Nephron progenitor cell (in vitro differentiated cells): ENCODE results near the gene BRPF1.

Experiments used
- DNase-seq: peaks from one replicate; pipeline ENCODE4 v3.0.0; 2021
- H3K27ac Mint-ChIP-seq: 2 replicates; pipeline ENCODE4 v1.8.0; 2021; ENCODE audit warnings: mild to moderate bottlenecking, moderate library complexity, mixed read lengths
- H3K27me3 Mint-ChIP-seq: 2 replicates; pipeline ENCODE4 v1.8.0; 2021; ENCODE audit warnings: mild to moderate bottlenecking, low read depth, mixed read lengths; ENCODE audit not compliant: poor library complexity
- H3K36me3 Mint-ChIP-seq: 2 replicates; pipeline ENCODE4 v1.8.0; 2021; ENCODE audit warnings: low read depth, mixed read lengths
- H3K4me1 Mint-ChIP-seq: 2 replicates; pipeline ENCODE4 v1.8.0; 2021; ENCODE audit warnings: mixed read lengths
- H3K4me3 Mint-ChIP-seq: 2 replicates; pipeline ENCODE4 v1.8.0; 2021; ENCODE audit warnings: mild to moderate bottlenecking, moderate library complexity, mixed read lengths
- H3K9me3 Mint-ChIP-seq: 2 replicates; pipeline ENCODE4 v1.8.0; 2021; ENCODE audit warnings: mild to moderate bottlenecking, moderate library complexity, mixed read lengths
- TF ChIP-seq, protein P1 (sequence below): fragments of 200-600 bp; sonication (generic); IDR thresholded peaks from 2 replicates; pipeline ENCODE4 v1.5.0; 2021; ENCODE audit warnings: antibody characterized with exemption

The BRPF1 gene

GRCh38 chr3:9686703-9687102 lies 44.8 kb upstream of the BRPF1 start:
- no peak overlapping the region for H3K27ac Mint-ChIP-seq
- H3K36me3 Mint-ChIP-seq = peaks cover 34% of the 10 kb centered on the region
- no peaks in the 10 kb centered on the region for H3K4me1 Mint-ChIP-seq
- H3K9me3 Mint-ChIP-seq = no peaks in the 10 kb centered on the region
- H3K27me3 Mint-ChIP-seq = no peaks in the 10 kb centered on the region
- no peak for DNase-seq
- H3K4me3 Mint-ChIP-seq = no peak overlapping the region
- TF ChIP-seq, protein P1, sequence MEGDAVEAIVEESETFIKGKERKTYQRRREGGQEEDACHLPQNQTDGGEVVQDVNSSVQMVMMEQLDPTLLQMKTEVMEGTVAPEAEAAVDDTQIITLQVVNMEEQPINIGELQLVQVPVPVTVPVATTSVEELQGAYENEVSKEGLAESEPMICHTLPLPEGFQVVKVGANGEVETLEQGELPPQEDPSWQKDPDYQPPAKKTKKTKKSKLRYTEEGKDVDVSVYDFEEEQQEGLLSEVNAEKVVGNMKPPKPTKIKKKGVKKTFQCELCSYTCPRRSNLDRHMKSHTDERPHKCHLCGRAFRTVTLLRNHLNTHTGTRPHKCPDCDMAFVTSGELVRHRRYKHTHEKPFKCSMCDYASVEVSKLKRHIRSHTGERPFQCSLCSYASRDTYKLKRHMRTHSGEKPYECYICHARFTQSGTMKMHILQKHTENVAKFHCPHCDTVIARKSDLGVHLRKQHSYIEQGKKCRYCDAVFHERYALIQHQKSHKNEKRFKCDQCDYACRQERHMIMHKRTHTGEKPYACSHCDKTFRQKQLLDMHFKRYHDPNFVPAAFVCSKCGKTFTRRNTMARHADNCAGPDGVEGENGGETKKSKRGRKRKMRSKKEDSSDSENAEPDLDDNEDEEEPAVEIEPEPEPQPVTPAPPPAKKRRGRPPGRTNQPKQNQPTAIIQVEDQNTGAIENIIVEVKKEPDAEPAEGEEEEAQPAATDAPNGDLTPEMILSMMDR = no peak

DNA sequence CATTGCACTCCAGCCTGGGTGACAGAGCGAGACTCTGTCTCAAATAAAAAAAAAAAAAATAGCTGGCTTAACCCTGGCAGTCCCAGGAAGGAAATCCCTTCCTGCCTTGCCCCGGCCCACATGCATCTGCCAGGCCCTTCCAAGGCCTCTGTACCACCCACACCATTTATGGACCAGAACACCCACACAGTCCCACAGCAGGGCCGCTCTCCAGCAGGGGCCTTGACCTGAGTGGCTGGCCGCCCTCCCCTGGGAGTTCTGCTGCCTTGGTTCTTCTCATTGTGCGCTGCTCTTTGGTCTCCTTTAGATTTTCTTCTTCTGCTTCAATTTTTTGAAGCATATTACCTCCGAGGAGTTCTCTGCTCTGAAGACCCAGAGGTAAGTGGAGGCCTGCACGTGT lies 44.0 kb upstream of the BRPF1 start:
- no peak overlapping the region for H3K4me3 Mint-ChIP-seq
- peaks cover 34% of the 10 kb centered on the region for H3K36me3 Mint-ChIP-seq
- no peaks in the 10 kb centered on the region for H3K27me3 Mint-ChIP-seq
- H3K4me1 Mint-ChIP-seq = no peaks in the 10 kb centered on the region
- DNase-seq = no peak
- H3K9me3 Mint-ChIP-seq = no peaks in the 10 kb centered on the region
- TF ChIP-seq, protein P1 = no peak
- no peak overlapping the region for H3K27ac Mint-ChIP-seq

GRCh38 chr3:9688961-9689360 lies 42.6 kb upstream of the BRPF1 start:
- no peak overlapping the region for H3K27ac Mint-ChIP-seq
- no peak for DNase-seq
- no peak overlapping the region for H3K4me3 Mint-ChIP-seq
- TF ChIP-seq, protein P1 = no peak
- H3K9me3 Mint-ChIP-seq = no peaks in the 10 kb centered on the region
- peaks cover 44% of the 10 kb centered on the region for H3K36me3 Mint-ChIP-seq
- no peaks in the 10 kb centered on the region for H3K27me3 Mint-ChIP-seq
- no peaks in the 10 kb centered on the region for H3K4me1 Mint-ChIP-seq

- no peak overlapping the region for H3K4me3 Mint-ChIP-seq
- H3K4me1 Mint-ChIP-seq = no peaks in the 10 kb centered on the region
- no peak overlapping the region for H3K27ac Mint-ChIP-seq
- H3K27me3 Mint-ChIP-seq = no peaks in the 10 kb centered on the region
- peaks cover 36% of the 10 kb centered on the region for H3K36me3 Mint-ChIP-seq
- TF ChIP-seq, protein P1 = no peak
- H3K9me3 Mint-ChIP-seq = no peaks in the 10 kb centered on the region
- DNase-seq = no peak
These were observed 41.8 kb upstream of the BRPF1 start for GRCh38 chr3:9689757-9690156.

DNA sequence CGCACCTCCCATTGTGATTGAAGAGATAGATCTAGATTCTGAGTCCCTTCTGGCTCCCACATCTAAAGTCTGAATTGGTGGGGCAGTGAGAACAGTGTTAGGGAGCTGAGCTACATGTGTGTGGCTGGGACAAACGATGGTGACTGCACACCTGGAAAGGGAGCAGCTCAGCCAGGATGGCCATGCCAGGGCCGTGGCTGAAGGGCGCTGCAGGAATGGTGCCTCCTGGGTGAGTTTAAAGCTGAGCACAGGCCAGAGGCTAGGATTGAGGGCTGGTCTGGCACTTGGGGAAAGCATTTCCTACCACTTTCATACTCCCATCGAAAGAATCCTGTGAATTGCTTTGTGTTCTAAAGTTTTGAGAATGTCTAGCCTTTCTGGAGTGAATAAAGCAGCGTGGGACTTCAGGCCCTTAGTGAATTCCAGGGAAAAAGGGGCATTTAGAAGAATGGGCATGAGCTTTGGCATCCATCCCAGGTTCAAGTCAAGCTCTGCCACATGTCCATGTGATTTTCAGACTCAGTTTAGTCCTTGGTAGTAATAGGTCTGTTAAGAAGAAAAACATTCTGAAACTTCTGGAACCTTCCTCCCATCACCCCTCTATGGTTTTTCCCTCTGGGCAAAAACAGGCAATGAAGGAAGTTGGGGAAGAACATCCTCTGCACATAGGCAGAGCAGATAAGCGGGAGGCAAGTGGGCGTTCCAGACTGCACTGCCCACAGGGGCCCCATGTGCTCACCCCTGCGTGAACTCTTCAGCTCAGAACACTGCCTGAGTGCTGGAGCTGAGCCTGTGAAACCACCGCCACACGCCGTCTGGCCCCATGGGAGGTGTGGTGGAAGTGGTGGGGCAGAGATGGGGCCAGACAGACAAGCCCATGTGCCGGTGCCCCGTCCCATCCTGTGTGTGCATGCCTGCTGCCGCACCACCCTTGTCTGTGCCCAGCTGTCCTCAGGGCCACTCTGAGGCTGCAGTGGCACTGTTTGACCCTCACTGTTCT lies 40.8 kb upstream of the BRPF1 start:
- DNase-seq = no peak
- peaks cover 8% of the 10 kb centered on the region for H3K4me1 Mint-ChIP-seq
- no peaks in the 10 kb centered on the region for H3K27me3 Mint-ChIP-seq
- H3K9me3 Mint-ChIP-seq = no peaks in the 10 kb centered on the region
- H3K4me3 Mint-ChIP-seq = no peak overlapping the region
- TF ChIP-seq, protein P1 = no peak
- H3K27ac Mint-ChIP-seq = peak overlapping the region; percentile 87
- H3K36me3 Mint-ChIP-seq = peaks cover 28% of the 10 kb centered on the region

GRCh38 chr3:9691636-9692035 lies 39.9 kb upstream of the BRPF1 start:
- no peaks in the 10 kb centered on the region for H3K9me3 Mint-ChIP-seq
- no peak overlapping the region for H3K4me3 Mint-ChIP-seq
- DNase-seq = no peak
- no peaks in the 10 kb centered on the region for H3K27me3 Mint-ChIP-seq
- H3K4me1 Mint-ChIP-seq = peaks cover 14% of the 10 kb centered on the region
- TF ChIP-seq, protein P1 = no peak
- H3K36me3 Mint-ChIP-seq = peaks cover 19% of the 10 kb centered on the region
- H3K27ac Mint-ChIP-seq = peak overlapping the region; percentile 87
